Measurements from ENCODE around the gene REEP3.

Gene REEP3

GRCh38 chr10:63515002-63515763, 6.0 kb upstream of the REEP3 start:
- DNase-seq: no peak

DNA sequence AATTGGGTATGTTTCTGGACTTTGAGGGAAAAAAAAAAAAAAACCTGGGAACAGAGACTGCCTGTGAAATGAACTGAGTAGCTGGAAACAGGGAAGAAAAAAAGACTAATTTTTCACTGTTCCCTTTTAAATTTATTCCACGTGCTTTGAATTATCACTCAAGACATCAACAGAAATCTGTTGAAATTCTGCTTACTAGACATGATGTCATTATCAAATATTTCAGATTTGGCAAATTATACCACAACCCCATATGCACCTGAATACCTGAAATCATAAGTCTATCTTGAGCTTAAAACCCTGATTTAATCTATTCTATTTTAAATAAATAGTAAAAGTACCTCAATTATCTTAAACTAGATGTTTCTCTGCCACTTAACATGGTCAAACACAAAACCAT, 5.0 kb upstream of the REEP3 start:
- DNase-seq: no peak

GRCh38 chr10:63518690-63519288, 2.4 kb upstream of the REEP3 start:
- DNase-seq: no peak

GRCh38 chr10:63521416-63522276, 445 bp downstream of the REEP3 start:
- no peak for DNase-seq

- no peak for DNase-seq
These were observed 1.1 kb downstream of the REEP3 start for GRCh38 chr10:63522277-63522687.

GRCh38 chr10:63522995-63523394, 1.8 kb downstream of the REEP3 start:
- no peak for DNase-seq

- no peak for DNase-seq
These were observed 3.8 kb downstream of the REEP3 start for GRCh38 chr10:63525021-63525420.

GRCh38 chr10:63527401-63527800, 6.2 kb downstream of the REEP3 start:
- DNase-seq: no peak

GRCh38 chr10:63528084-63528744, 7.0 kb downstream of the REEP3 start:
- DNase-seq: no peak

DNA sequence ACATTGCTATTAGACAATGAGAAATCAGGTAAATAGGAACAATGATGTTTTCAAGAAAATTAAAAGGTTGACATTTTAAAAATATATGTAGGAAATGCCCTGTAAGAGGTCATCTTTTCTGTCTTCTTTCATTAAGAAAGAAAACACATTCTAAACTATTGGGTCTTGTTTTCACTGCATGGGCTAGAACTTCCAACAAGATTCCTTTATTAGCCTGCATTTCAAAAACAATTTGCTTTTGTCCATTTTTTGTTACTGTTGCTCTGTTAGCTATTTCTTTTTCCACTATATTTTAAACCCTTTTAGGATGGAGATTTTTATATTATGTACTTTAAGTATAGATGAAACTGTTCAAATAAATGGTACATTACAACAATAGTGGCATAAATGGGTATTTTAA, 9.2 kb downstream of the REEP3 start:
- DNase-seq: no peak

DNA sequence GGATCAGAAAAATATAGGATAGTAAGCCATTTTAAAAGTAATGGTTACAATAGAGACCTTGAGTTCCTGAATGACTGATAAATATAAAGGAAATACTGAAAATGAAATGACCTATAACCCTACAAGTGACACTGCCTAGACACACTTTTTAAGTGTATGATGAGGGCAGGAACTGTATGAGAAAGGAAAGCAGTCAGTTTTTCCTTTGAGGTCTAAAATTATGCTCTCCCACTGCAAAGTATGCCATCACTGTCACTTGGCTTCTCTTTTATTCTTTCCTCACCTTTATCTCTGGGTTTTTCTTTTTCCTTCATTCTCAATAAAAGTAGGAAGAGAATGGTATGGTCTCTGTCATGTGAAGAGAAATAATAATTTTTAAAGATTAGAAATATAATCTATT, 13.5 kb downstream of the REEP3 start:
- no peak for DNase-seq

DNA sequence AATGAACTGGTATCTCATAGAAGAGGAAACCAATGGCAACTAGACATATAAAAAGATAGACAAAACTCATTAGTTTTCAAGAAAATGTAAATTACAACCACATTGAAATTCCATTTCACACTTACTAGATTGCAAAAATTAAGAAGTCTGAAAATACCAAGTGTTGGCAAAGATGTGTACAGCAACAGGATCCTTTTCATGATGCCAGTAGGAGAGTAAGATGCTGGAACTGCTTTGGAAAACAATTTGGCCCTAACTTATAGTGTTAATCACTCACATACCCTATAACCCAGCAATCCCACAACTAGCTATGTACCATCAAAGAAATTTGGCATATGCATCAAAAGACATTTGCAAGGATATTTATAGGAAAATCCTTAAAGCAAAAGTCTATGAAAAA, 15.5 kb downstream of the REEP3 start:
- DNase-seq: no peak

GRCh38 chr10:63537536-63537935, 16.3 kb downstream of the REEP3 start:
- DNase-seq: no peak

DNA sequence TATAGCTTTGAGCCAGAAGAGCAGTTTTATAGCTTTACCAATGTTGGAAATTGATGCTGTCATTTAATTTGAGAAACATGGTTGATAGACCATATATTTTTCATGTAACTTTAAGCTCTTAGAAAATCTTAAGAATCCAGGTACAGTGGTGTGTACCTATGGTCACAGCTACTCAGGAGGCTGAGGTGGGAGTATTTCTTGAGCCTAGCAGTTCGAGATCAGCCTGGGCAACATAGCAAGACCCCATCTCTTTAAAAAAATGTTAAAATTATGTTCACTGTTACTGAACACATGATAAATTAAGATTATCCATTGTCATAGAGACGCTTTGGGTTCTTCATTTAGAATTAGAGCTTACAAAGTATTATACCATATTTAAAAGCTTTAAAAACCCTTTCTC, 18.2 kb downstream of the REEP3 start:
- no peak for DNase-seq

DNA sequence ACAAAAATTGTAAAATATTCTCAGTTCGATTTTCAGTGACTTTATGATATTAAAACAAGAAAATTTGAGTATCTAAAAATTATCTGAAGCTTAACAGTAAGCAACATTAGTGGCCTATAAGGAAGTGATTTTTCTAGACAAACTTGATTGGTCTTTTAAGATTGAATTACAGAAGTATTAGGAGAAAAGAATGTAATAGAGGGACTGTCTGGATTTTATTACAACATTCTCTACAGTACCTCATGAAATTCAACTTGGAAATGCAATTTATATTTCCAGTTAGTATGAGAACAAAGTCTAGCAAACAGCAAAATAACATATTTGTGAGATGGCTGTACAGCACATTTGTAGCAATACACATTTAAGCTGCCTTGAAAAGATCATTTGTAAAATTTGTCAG, 18.8 kb downstream of the REEP3 start:
- no peak for DNase-seq

GRCh38 chr10:63542835-63543575, 21.8 kb downstream of the REEP3 start:
- no peak for DNase-seq

DNA sequence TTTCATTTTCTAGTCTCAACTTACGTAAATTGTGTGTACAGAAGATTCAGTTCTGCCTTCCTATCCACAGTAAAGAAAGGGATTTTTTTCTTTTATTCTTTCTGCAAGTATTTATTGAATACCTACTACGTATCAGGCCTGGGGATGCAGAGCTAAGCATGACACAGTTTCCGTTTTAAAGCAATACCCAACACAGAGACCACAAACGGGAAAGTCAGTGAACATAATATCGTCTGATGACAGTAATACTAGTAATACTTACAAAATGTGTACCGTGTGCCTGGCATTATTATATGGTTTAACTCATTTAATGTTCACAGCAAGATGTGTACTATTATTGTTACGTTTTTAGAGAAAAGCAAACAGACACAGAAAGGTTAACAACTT, 22.4 kb downstream of the REEP3 start:
- no peak for DNase-seq

DNA sequence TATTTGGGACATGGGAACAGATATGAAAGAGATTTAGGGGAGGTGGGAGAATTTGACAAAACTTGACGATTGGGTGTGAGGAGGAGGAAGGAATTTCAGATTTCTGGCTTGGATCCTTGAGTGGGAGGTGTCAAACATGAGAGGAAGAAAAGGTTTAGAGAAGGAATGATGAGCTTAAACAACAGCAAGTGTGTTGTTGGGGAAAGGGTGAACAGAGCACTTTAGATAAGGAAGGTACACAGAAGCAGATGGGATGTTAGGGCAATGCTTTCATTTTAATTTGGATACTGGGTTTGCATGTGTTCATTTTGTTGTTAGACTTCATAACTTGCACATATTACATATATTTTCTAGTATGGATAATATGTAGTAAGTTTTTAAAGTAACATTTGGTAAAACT, 23.2 kb downstream of the REEP3 start:
- no peak for DNase-seq

DNA sequence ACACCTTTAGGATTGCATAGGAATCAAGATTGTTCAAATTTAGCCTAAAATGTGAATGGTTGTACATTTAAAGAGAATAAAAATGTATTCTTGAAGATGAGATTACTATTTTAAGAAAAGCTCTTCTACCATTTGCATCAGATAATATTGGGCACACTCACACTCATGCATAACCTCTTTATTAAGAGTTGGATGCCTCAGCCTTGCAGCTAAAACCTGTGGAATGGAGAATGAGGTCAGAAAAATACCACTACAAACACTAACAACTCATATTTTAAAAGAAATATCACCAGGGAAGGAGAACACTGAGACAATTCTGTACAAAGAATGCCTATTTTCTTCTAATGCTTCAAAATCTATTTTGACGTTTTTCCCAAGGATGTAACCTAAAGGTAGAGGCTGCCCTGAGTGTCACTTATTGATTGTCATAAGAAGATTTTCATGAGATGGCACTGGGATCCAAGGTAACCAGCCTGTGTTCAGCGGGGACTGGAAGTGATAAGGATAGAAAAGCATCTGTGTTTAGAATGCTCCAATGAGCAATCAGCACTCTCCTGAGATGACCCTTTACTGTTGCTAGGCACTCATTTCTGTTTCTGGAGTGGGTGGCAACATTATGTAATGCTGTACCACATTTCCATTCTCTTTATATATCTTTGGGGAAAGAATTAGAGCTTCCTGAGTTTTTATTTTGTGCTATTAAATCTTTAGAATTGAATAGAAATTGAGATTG, 26.6 kb downstream of the REEP3 start:
- DNase-seq: no peak

DNA sequence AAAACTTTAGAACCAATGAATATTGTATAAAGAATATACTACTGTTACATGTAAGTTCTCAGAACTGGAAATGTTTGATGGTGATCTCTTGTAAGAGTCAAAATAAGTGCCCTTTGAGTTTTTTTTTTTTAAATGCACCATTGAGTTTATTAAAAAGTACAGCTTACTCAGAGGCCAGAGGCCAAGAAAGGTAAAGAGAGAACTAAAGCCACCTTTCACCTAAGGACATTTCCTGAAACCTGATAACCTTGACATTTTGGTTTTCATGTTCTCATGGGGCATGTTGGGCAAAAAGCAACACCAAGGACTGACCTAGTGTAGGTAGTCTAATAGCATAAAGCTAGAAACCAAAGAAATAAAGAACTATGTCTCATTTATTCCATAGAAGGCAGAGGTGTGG, 27.7 kb downstream of the REEP3 start:
- DNase-seq: no peak

- DNase-seq: no peak
These were observed 28.6 kb downstream of the REEP3 start for GRCh38 chr10:63549810-63550209.

DNA sequence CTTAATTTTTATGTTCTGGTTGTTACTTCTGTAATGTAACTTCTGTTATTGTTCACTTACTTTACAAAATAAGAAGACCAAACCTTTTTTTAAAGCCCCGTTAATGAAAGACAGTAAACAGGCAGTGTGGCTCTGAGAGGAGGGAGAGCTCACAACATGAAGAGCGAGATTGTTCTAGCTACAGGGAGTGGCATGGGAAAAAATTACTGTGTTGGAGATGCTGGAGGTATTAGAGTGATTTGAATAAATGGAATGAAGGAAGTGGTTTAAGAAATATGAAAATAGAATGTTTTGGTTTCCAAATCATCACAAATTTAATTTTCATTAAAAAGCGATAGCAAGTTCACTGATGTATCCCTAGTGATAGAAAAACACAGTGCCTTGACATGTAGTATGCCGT, 31.8 kb downstream of the REEP3 start:
- no peak for DNase-seq
